Osteoblast (primary cell): ENCODE results near the gene XXYLT1. TPM values are rescaled to one million over a fixed set of nuclear protein-coding genes. Genes with fewer than 3 reads are reported as not detected.
"Not testable (repeated sequence)": the region's sequence is repeated elsewhere in the genome, so short reads cannot be mapped to it uniquely, and the experiment has no call there.

Experiments used
- DNase-seq: peaks from one replicate; pipeline ENCODE4 v3.0.0; 2011; ENCODE audit warnings: low spot score, mixed read lengths; ENCODE audit not compliant: insufficient read length; ENCODE audit errors: missing footprints
- H2AFZ ChIP-seq: 2 replicates; pipeline ENCODE4 v1.6.0; 2011; ENCODE audit warnings: mild to moderate bottlenecking, low read length
- H3K27ac ChIP-seq: 2 replicates; pipeline ENCODE4 v1.5.1; 2011; ENCODE audit warnings: mild to moderate bottlenecking, low read depth, low read length, moderate library complexity
- H3K27me3 ChIP-seq: 2 replicates; pipeline ENCODE4 v1.6.0; 2012; ENCODE audit warnings: mild to moderate bottlenecking, control low read depth, inconsistent platforms, low read length, moderate library complexity; ENCODE audit not compliant: insufficient read depth
- H3K36me3 ChIP-seq: 2 replicates; pipeline ENCODE4 v1.5.1; 2011; ENCODE audit warnings: mild to moderate bottlenecking, low read length, control low read depth, moderate library complexity; ENCODE audit not compliant: insufficient read depth
- H3K4me1 ChIP-seq: 2 replicates; pipeline ENCODE4 v1.5.1; 2011; ENCODE audit warnings: mild to moderate bottlenecking, low read length, control low read depth, moderate library complexity; ENCODE audit not compliant: insufficient read depth
- H3K4me2 ChIP-seq: 2 replicates; pipeline ENCODE4 v1.6.0; 2011; ENCODE audit warnings: mild to moderate bottlenecking, low read length; ENCODE audit not compliant: insufficient read depth
- H3K4me3 ChIP-seq: fragments of 200-600 bp; sonication (generic); 3 replicates; pipeline ENCODE4 v1.5.1; 2012; ENCODE audit warnings: mild to moderate bottlenecking, low read length, inconsistent platforms; ENCODE audit not compliant: insufficient read depth
- H3K79me2 ChIP-seq: 2 replicates; pipeline ENCODE4 v1.6.0; 2012; ENCODE audit warnings: mild to moderate bottlenecking, low read length, control low read depth, inconsistent platforms; ENCODE audit not compliant: insufficient read depth
- H3K9me3 ChIP-seq: 2 replicates; pipeline ENCODE4 v1.5.1; 2011; ENCODE audit warnings: low read depth, low read length, control low read depth
- H4K20me1 ChIP-seq: 2 replicates; pipeline ENCODE4 v1.6.0; 2012; ENCODE audit warnings: mild to moderate bottlenecking, low read length, control low read depth; ENCODE audit not compliant: insufficient read depth
- total RNA-seq: library from RNA; depleted of rRNA; stranded (reverse); fragments of >200 nt; gene quantifications from 2 replicates; pipeline ENCODE4 v1.2.3, GENCODE V29; 2012
- TF ChIP-seq, protein P1 (sequence below): IDR thresholded peaks from 2 replicates; pipeline ENCODE4 v1.5.1; 2011; ENCODE audit warnings: mild to moderate bottlenecking, low read depth, low read length, moderate library complexity; ENCODE audit errors: extremely low read depth

Gene XXYLT1
- total RNA-seq, 1 donor, result 28.2 TPM

GRCh38 chr3:195039180-195039843 lies 231.6 kb downstream of the XXYLT1 start:
- no peak overlapping the region for H3K4me2 ChIP-seq
- no peak overlapping the region for H3K27ac ChIP-seq
- H3K4me3 ChIP-seq, result no peak overlapping the region
- no peaks in the 10 kb centered on the region for H3K79me2 ChIP-seq
- H4K20me1 ChIP-seq, result no peaks in the 10 kb centered on the region
- H3K4me1 ChIP-seq, result no peaks in the 10 kb centered on the region
- no peaks in the 10 kb centered on the region for H3K36me3 ChIP-seq
- TF ChIP-seq, protein P1, sequence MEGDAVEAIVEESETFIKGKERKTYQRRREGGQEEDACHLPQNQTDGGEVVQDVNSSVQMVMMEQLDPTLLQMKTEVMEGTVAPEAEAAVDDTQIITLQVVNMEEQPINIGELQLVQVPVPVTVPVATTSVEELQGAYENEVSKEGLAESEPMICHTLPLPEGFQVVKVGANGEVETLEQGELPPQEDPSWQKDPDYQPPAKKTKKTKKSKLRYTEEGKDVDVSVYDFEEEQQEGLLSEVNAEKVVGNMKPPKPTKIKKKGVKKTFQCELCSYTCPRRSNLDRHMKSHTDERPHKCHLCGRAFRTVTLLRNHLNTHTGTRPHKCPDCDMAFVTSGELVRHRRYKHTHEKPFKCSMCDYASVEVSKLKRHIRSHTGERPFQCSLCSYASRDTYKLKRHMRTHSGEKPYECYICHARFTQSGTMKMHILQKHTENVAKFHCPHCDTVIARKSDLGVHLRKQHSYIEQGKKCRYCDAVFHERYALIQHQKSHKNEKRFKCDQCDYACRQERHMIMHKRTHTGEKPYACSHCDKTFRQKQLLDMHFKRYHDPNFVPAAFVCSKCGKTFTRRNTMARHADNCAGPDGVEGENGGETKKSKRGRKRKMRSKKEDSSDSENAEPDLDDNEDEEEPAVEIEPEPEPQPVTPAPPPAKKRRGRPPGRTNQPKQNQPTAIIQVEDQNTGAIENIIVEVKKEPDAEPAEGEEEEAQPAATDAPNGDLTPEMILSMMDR, result no peak
- no peak for DNase-seq
- no peaks in the 10 kb centered on the region for H3K9me3 ChIP-seq
- H2AFZ ChIP-seq, result no peak overlapping the region
- peaks cover 9% of the 10 kb centered on the region for H3K27me3 ChIP-seq

- H3K27me3 ChIP-seq, result peaks cover 6% of the 10 kb centered on the region
- no peak overlapping the region for H2AFZ ChIP-seq
- H3K4me2 ChIP-seq, result no peak overlapping the region
- H3K4me1 ChIP-seq, result no peaks in the 10 kb centered on the region
- H3K4me3 ChIP-seq, result no peak overlapping the region
- H3K9me3 ChIP-seq, result no peaks in the 10 kb centered on the region
- no peaks in the 10 kb centered on the region for H4K20me1 ChIP-seq
- H3K27ac ChIP-seq, result no peak overlapping the region
- H3K79me2 ChIP-seq, result no peaks in the 10 kb centered on the region
- no peak for DNase-seq
- no peaks in the 10 kb centered on the region for H3K36me3 ChIP-seq
- TF ChIP-seq, protein P1, result no peak
Measured at GRCh38 chr3:195038161-195038560, 232.8 kb downstream of the XXYLT1 start.

GRCh38 chr3:195037586-195037985 lies 233.4 kb downstream of the XXYLT1 start:
- not testable (repeated sequence) for H3K9me3 ChIP-seq, H3K36me3 ChIP-seq, H4K20me1 ChIP-seq, H3K4me1 ChIP-seq, DNase-seq, H3K27me3 ChIP-seq, H3K79me2 ChIP-seq, H3K4me2 ChIP-seq, H3K4me3 ChIP-seq, H3K27ac ChIP-seq, H2AFZ ChIP-seq

DNA sequence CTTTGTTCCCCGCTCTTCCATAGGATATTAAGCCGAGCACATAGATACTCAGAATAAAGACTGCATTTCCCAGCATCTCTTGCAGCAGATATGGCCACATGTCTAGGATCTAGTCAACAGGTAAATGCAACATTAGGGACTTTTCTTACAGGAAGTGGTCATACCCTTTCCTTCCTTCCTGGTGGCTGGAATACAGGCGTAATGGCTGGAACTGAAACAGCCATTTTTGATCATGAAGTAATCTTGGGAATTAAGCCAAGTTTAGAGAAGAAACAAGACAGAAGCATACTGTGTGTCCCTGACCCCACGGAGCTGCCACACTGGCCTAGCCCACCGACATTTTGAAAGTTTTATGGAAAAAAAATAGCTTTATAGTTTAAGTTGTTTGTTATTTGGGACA lies 234.0 kb downstream of the XXYLT1 start:
- DNase-seq, result no peak
- no peaks in the 10 kb centered on the region for H3K79me2 ChIP-seq
- H3K36me3 ChIP-seq, result no peaks in the 10 kb centered on the region
- H3K9me3 ChIP-seq, result no peaks in the 10 kb centered on the region
- H3K27ac ChIP-seq, result no peak overlapping the region
- H3K4me3 ChIP-seq, result no peak overlapping the region
- H2AFZ ChIP-seq, result no peak overlapping the region
- H4K20me1 ChIP-seq, result no peaks in the 10 kb centered on the region
- no peaks in the 10 kb centered on the region for H3K4me1 ChIP-seq
- H3K27me3 ChIP-seq, result peaks cover 3% of the 10 kb centered on the region
- no peak overlapping the region for H3K4me2 ChIP-seq
- TF ChIP-seq, protein P1, result no peak
